Activated T-helper 17 cell treated with anti-CD3 and anti-CD28 coated beads, Interleukin-2, amount 50 U/mL, for 72 hours (primary cell): ENCODE results near the gene ARHGAP32. TPM values are rescaled to one million over a fixed set of nuclear protein-coding genes. Genes with fewer than 3 reads are reported as not detected.
"Not testable (repeated sequence)": the region's sequence is repeated elsewhere in the genome, so short reads cannot be mapped to it uniquely, and the experiment has no call there.

Experiments used
- ATAC-seq: fragments of 150-1000 bp; cut with Tn5 transposase; replicated peaks from 2 replicates; pipeline ENCODE4 v1.10.0; 2021; ENCODE audit warnings: mild to moderate bottlenecking, moderate library complexity
- H3K27ac Mint-ChIP-seq: one replicate; pipeline ENCODE4 v1.8.0; 2022; ENCODE audit warnings: mixed read lengths
- H3K27me3 Mint-ChIP-seq: one replicate; pipeline ENCODE4 v1.8.0; 2022; ENCODE audit warnings: mixed read lengths
- H3K36me3 Mint-ChIP-seq: one replicate; pipeline ENCODE4 v1.8.0; 2022; ENCODE audit warnings: low read depth, mild to moderate bottlenecking, mixed read lengths
- H3K4me1 Mint-ChIP-seq: one replicate; pipeline ENCODE4 v1.8.0; 2022; ENCODE audit warnings: mixed read lengths
- H3K4me3 Mint-ChIP-seq: one replicate; pipeline ENCODE4 v1.8.0; 2022; ENCODE audit warnings: mild to moderate bottlenecking, mixed read lengths
- H3K9me3 Mint-ChIP-seq: one replicate; pipeline ENCODE4 v1.8.0; 2022; ENCODE audit warnings: mixed read lengths
- total RNA-seq, 2 donors: library from RNA; stranded (reverse); gene quantifications; one replicate each; pipeline ENCODE4 v1.2.3, GENCODE V29; 2022

ARHGAP32 gene
- total RNA-seq, 2 donors from 2014 or later = 2.1 to 3.4 TPM

DNA sequence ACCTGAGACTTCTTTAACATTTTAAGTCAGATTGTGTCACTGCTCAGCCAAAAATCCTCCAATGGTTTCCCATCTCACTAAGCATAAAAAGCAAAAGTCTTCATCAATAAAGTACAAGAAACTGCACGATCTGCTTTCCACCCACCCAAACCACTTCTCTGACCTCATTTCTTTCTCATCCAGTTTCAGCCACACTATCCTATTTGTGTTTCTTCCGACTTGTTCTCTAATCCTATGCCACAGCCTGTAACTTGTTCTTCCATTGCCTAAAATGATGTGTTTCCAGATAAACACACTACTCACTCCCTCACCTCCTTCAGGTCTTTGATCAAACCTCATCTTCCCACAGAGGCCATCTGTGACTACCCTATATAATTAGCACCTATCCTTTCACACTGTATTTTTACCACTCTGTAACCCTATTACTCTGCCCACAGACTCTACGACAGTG, 28.4 kb downstream of the ARHGAP32 start:
- Mint-ChIP-seq H3K4me3 (no peak overlapping the region), H3K9me3 (peaks cover 11% of the 10 kb centered on the region), H3K27ac (no peak overlapping the region), H3K36me3 (no peaks in the 10 kb centered on the region), H3K4me1 (peaks cover 8% of the 10 kb centered on the region), H3K27me3 (no peaks in the 10 kb centered on the region)
- peak; percentile 94 for ATAC-seq

- not testable (repeated sequence) for H3K27me3 Mint-ChIP-seq, H3K4me1 Mint-ChIP-seq, H3K36me3 Mint-ChIP-seq, H3K4me3 Mint-ChIP-seq, ATAC-seq, H3K27ac Mint-ChIP-seq, H3K9me3 Mint-ChIP-seq
These were observed 35.0 kb downstream of the ARHGAP32 start for GRCh38 chr11:129157080-129157479.

- H3K27ac Mint-ChIP-seq = no peak overlapping the region
- H3K9me3 Mint-ChIP-seq = peaks cover 9% of the 10 kb centered on the region
- no peaks in the 10 kb centered on the region for H3K36me3 Mint-ChIP-seq
- no peak overlapping the region for H3K4me3 Mint-ChIP-seq
- no peak for ATAC-seq
- no peaks in the 10 kb centered on the region for H3K4me1 Mint-ChIP-seq
- H3K27me3 Mint-ChIP-seq = no peaks in the 10 kb centered on the region
These were observed 36.4 kb downstream of the ARHGAP32 start for GRCh38 chr11:129155745-129156144.

GRCh38 chr11:129148487-129148886, 43.6 kb downstream of the ARHGAP32 start:
- H3K4me1 Mint-ChIP-seq = no peaks in the 10 kb centered on the region
- H3K9me3 Mint-ChIP-seq = peaks cover 9% of the 10 kb centered on the region
- H3K36me3 Mint-ChIP-seq = no peaks in the 10 kb centered on the region
- H3K27me3 Mint-ChIP-seq = peaks cover 5% of the 10 kb centered on the region
- no peak overlapping the region for H3K27ac Mint-ChIP-seq
- H3K4me3 Mint-ChIP-seq = no peak overlapping the region
- ATAC-seq = no peak

GRCh38 chr11:129146191-129146590, 45.9 kb downstream of the ARHGAP32 start:
- no peak for ATAC-seq
- Mint-ChIP-seq H3K27ac (no peak overlapping the region), H3K9me3 (no peaks in the 10 kb centered on the region), H3K27me3 (peaks cover 5% of the 10 kb centered on the region), H3K4me1 (no peaks in the 10 kb centered on the region), H3K36me3 (no peaks in the 10 kb centered on the region), H3K4me3 (no peak overlapping the region)

DNA sequence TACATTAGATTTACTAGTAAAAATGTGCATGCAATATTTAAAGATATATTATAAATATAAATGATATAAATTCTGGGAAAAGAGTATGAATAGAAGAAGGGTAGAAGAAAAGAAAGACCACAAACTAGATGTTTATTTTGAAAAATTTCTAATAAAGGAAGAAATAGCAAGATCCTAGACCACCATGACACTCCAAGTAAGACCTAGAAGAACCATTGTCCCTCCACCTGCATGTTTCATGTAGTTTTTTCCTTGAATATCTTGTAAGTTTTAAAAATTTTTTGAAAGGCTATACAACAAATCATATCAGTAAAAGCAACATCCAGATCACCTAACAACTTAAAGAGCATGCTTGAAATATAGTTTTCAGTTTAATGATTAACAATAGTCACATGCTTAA, 46.8 kb downstream of the ARHGAP32 start:
- ATAC-seq = no peak
- Mint-ChIP-seq H3K4me1 (no peaks in the 10 kb centered on the region), H3K36me3 (no peaks in the 10 kb centered on the region), H3K9me3 (no peaks in the 10 kb centered on the region), H3K27ac (no peak overlapping the region), H3K4me3 (no peak overlapping the region), H3K27me3 (peaks cover 5% of the 10 kb centered on the region)

DNA sequence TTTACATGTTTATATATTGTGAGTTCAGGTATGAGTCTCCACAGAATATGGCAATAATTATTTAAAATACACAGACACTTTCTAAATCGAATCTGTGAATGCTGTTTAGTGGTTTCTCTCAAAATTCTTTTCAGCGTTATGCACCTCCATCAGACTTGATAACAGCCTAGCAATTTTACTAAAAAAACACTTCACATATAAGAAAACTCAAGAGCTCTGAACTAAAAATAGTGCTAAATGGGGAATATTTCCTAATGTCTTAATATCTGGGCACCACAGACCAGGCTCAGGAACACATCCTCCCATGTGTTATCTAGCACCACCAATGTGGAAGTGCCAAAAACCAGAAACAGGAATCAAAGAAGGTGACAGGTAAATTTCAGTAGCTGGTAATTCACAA, 47.9 kb downstream of the ARHGAP32 start:
- no peaks in the 10 kb centered on the region for H3K36me3 Mint-ChIP-seq
- no peaks in the 10 kb centered on the region for H3K4me1 Mint-ChIP-seq
- H3K9me3 Mint-ChIP-seq = no peaks in the 10 kb centered on the region
- H3K27ac Mint-ChIP-seq = no peak overlapping the region
- H3K4me3 Mint-ChIP-seq = no peak overlapping the region
- H3K27me3 Mint-ChIP-seq = peaks cover 5% of the 10 kb centered on the region
- ATAC-seq = no peak

GRCh38 chr11:129143335-129143734, 48.8 kb downstream of the ARHGAP32 start:
- Mint-ChIP-seq H3K4me1 (no peaks in the 10 kb centered on the region), H3K27ac (no peak overlapping the region), H3K36me3 (no peaks in the 10 kb centered on the region), H3K9me3 (no peaks in the 10 kb centered on the region), H3K27me3 (peaks cover 5% of the 10 kb centered on the region), H3K4me3 (no peak overlapping the region)
- peak; percentile 46 for ATAC-seq

GRCh38 chr11:129141748-129142523, 50.2 kb downstream of the ARHGAP32 start:
- no peaks in the 10 kb centered on the region for H3K9me3 Mint-ChIP-seq
- no peak overlapping the region for H3K4me3 Mint-ChIP-seq
- H3K27ac Mint-ChIP-seq = no peak overlapping the region
- ATAC-seq = no peak
- H3K27me3 Mint-ChIP-seq = no peaks in the 10 kb centered on the region
- no peaks in the 10 kb centered on the region for H3K36me3 Mint-ChIP-seq
- no peaks in the 10 kb centered on the region for H3K4me1 Mint-ChIP-seq

DNA sequence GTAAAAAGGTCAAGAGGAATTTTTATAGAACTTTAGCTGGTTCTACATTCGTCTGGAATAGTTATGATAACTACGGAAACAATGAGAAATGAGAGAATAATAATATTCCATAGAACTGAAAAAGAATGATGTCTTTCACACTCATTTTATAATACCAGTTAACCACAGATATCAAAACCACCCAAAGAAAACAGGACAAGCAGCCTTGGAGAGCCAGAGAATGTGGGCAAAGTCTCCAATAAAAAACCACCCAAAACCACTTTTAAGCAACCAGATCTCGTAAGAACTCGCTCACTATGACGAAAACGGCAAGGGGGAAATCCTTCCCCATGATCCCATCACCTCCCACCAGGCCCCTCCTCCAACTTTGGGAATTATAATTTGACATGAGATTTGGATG, 60.8 kb downstream of the ARHGAP32 start:
- Mint-ChIP-seq H3K4me3 (no peak overlapping the region), H3K27me3 (peaks cover 3% of the 10 kb centered on the region), H3K27ac (no peak overlapping the region), H3K4me1 (no peaks in the 10 kb centered on the region), H3K9me3 (no peaks in the 10 kb centered on the region), H3K36me3 (no peaks in the 10 kb centered on the region)
- ATAC-seq = no peak

GRCh38 chr11:129128881-129129620, 63.1 kb downstream of the ARHGAP32 start:
- H3K9me3 Mint-ChIP-seq, H3K27ac Mint-ChIP-seq, H3K36me3 Mint-ChIP-seq, ATAC-seq, H3K4me3 Mint-ChIP-seq, H3K4me1 Mint-ChIP-seq, H3K27me3 Mint-ChIP-seq: not testable (repeated sequence)

- H3K36me3 Mint-ChIP-seq = no peaks in the 10 kb centered on the region
- H3K4me3 Mint-ChIP-seq = no peak overlapping the region
- no peaks in the 10 kb centered on the region for H3K27me3 Mint-ChIP-seq
- ATAC-seq = no peak
- H3K9me3 Mint-ChIP-seq = no peaks in the 10 kb centered on the region
- H3K4me1 Mint-ChIP-seq = no peaks in the 10 kb centered on the region
- no peak overlapping the region for H3K27ac Mint-ChIP-seq
These were observed 73.1 kb downstream of the ARHGAP32 start for GRCh38 chr11:129119036-129119435.

- no peak for ATAC-seq
- H3K9me3 Mint-ChIP-seq = no peaks in the 10 kb centered on the region
- peaks cover 3% of the 10 kb centered on the region for H3K27me3 Mint-ChIP-seq
These were observed 74.4 kb downstream of the ARHGAP32 start for GRCh38 chr11:129117595-129118350.

DNA sequence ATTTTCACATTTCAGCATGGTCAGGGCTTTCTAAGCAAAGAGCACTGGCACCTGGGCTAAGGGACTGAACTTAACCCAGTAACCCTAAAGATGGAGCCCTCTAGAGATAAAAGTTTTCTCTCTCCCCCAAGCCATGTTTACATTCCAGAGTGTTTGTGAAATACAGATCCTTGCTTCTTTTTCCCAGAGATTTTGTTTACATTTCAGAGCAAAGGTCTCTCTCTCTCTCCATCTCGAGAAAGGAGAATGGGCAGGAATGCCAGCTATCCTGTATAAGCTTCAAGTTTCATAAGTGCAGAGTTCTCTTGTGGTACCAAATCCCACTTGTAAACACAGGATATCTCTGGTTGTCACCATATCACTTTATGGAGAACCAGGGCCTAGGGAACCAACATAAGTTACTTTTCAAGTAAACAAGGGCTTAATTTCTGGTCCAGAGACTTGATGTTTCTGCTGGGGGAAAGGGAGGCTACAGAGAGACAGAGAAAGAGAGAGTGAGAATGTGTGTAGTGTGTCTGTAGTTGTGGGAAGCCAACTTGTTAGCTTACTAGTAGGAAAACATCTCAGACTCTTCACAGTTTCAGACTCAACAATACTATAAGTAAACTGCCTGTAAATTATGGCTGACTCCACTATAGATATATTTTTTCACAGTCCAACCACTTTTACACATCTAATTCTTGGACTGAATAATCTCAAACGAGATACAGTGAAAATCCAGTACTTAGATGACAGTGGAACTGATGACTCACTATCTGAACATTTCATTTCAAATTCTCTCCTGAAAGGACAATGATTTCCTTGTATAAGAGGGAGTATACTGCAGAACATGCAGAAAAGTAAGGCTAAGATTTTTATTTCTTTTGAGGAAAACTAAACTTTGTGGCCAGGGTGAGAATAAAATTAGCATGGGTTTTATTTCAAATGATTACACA, 76.2 kb downstream of the ARHGAP32 start:
- Mint-ChIP-seq H3K36me3 (no peaks in the 10 kb centered on the region), H3K9me3 (no peaks in the 10 kb centered on the region), H3K27ac (no peak overlapping the region), H3K27me3 (peaks cover 3% of the 10 kb centered on the region), H3K4me3 (no peak overlapping the region), H3K4me1 (no peaks in the 10 kb centered on the region)
- peak; percentile 83 for ATAC-seq

More at GRCh38 chr11:129117595-129118350, 74.4 kb downstream of the ARHGAP32 start:
- no peak overlapping the region for H3K27ac Mint-ChIP-seq
- H3K36me3 Mint-ChIP-seq = no peaks in the 10 kb centered on the region
- no peaks in the 10 kb centered on the region for H3K4me1 Mint-ChIP-seq
- no peak overlapping the region for H3K4me3 Mint-ChIP-seq
